ENCODE results near the gene CPNE5. TPM values are rescaled to one million over a fixed set of nuclear protein-coding genes. Genes with fewer than 3 reads are reported as not detected.

The CPNE5 gene
- total and polyA plus RNA-seq, 2 of the 4 experiments (the other 2 are of a cell fraction), result 0.07 TPM; not detected in 1

- dilution Hi-C loops (cut with HindIII; ENCODE audit: low sequenced_read_pairs, unreplicated experiment) (no loop called here), in situ Hi-C loops (cut with MboI; ENCODE audit: low sequenced_read_pairs) (no loop called here), intact Hi-C loops (cut with micrococcal nuclease) (no loop called here)
- no peak overlapping the region for H2AFZ ChIP-seq (replicated peaks; ENCODE audit: low read length, poor library complexity)
- H4K5ac ChIP-seq (ENCODE audit: low read depth, low read length), result no peak overlapping the region
- DNase-seq, result no peak
- no peak overlapping the region for H2AK5ac ChIP-seq (ENCODE audit: low read depth, low read length)
- 86% methylated on average over 2 of the region's 3 CpGs; no CpG with 5 or more reads in 1 of the 2 experiments for WGBS, 2 experiments (ENCODE audit: extremely low coverage in 2 of 2, insufficient read length in 1 of 2)
- 0 out of 2 replicates have a peak, but pooled peaks cover 6% of the 10 kb centered on the region for H3K9me1 ChIP-seq (ENCODE audit: insufficient read depth, low read length)
- no peaks in the 10 kb centered on the region for H4K20me1 ChIP-seq (ENCODE audit: insufficient read depth, low read length)
- POLR2A ChIA-PET (ENCODE audit: unreplicated experiment), result no interaction called here
- H3K79me1 ChIP-seq (ENCODE audit: low read depth in 1 of 2, low read length in 2 of 2), result peaks cover 41 to 51% of the 10 kb centered on the region in 2 experiments
- no peak overlapping the region for H2AK9ac ChIP-seq (replicated peaks; ENCODE audit: low read depth, low read length, poor library complexity)
- no peaks in the 10 kb centered on the region for H3K9me3 ChIP-seq (ENCODE audit: control insufficient read depth, insufficient read depth, low read length)
- no peak overlapping the region for H3K9ac ChIP-seq (ENCODE audit: low read depth, low read length)
- no peak overlapping the region for H2BK15ac ChIP-seq (ENCODE audit: low read depth, low read length)
- CTCF ChIA-PET, result interaction anchor here (1.3 kb wide), 1 partner anchor 113 kb away, joined by 4 read pairs; no protein-coding TSS in a partner anchor
- no peak overlapping the region for H3K4me2 ChIP-seq (ENCODE audit: low read depth, low read length)
- H3K18ac ChIP-seq (ENCODE audit: low read depth, low read length), result no peak overlapping the region
- no peak for ATAC-seq (ENCODE audit: low read depth)
- no peak overlapping the region for H4K91ac ChIP-seq (ENCODE audit: insufficient read depth, low read depth, low read length)
- TF ChIP-seq RFX5 (IDR thresholded peaks at IDR 0.05; ENCODE audit: low read depth, low read length) (no peak), RCOR1 (IDR thresholded peaks at IDR 0.05; ENCODE audit: insufficient replicate concordance, low read length) (no peak), CTCF (conservative IDR thresholded peaks at IDR 0.05; ENCODE audit: low read depth, low read length) (no peak), ELK1 (IDR thresholded peaks at IDR 0.05; ENCODE audit: borderline replicate concordance, low read depth, low read length) (no peak), MAFK (IDR thresholded peaks at IDR 0.05; ENCODE audit: low read depth, low read length) (no peak), CHD1 (IDR thresholded peaks at IDR 0.05; ENCODE audit: low read depth, low read length) (no peak), SMC3 (IDR thresholded peaks at IDR 0.05; ENCODE audit: low read depth, low read length) (no peak), MAZ (IDR thresholded peaks at IDR 0.05; ENCODE audit: borderline replicate concordance, low read depth, low read length) (no peak), POLR2A (IDR thresholded peaks at IDR 0.05; ENCODE audit: low read depth, low read length) (no peak), MXI1 (IDR thresholded peaks at IDR 0.05; ENCODE audit: borderline replicate concordance, low read depth, low read length) (no peak), CEBPB (IDR thresholded peaks at IDR 0.05; ENCODE audit: low read depth, low read length) (no peak), BHLHE40 (IDR thresholded peaks at IDR 0.05; ENCODE audit: low read depth, low read length) (no peak), FOS (IDR thresholded peaks at IDR 0.05; ENCODE audit: low read depth, low read length) (no peak), RAD21 (IDR thresholded peaks at IDR 0.05; ENCODE audit: low read length) (no peak), USF2 (IDR thresholded peaks at IDR 0.05; ENCODE audit: low read depth, low read length) (no peak)
- H3K56ac ChIP-seq (ENCODE audit: extremely low read depth, insufficient read depth, low read length), result no peak overlapping the region
- no TSS peak for BruUV-seq (replicated peaks)
- no peak overlapping the region for H2BK5ac ChIP-seq (ENCODE audit: low read depth, low read length, poor library complexity, severe bottlenecking)
- no peak overlapping the region for H3K4me3 ChIP-seq (ENCODE audit: insufficient read depth, low read depth, low read length)
- H2BK20ac ChIP-seq (ENCODE audit: low read depth, low read length), result no peak overlapping the region
- H3K27me3 ChIP-seq (ENCODE audit: control insufficient read depth, insufficient read depth, low read length), result no peaks in the 10 kb centered on the region
- peaks cover 4% of the 10 kb centered on the region for H3K4me1 ChIP-seq (ENCODE audit: control insufficient read depth, insufficient read depth, low read length)
- H3K14ac ChIP-seq (replicated peaks; ENCODE audit: low read depth, low read length), result no peak overlapping the region
- peaks cover 5% of the 10 kb centered on the region for H3K36me3 ChIP-seq (ENCODE audit: control insufficient read depth, insufficient read depth, low read length)
- no peak overlapping the region for H3K23ac ChIP-seq (ENCODE audit: low read depth, low read length)
- H3K4ac ChIP-seq (ENCODE audit: low read depth, low read length), result no peak overlapping the region
- no peak overlapping the region for H3K27ac ChIP-seq (ENCODE audit: insufficient read depth, low read length)
- no peak overlapping the region for H2BK120ac ChIP-seq (ENCODE audit: low read depth, low read length)
- H4K8ac ChIP-seq (ENCODE audit: low read depth in 2 of 2, low read length in 2 of 2), result no peak overlapping the region
These were observed 32.4 kb upstream of the CPNE5 start for GRCh38 chr6:36871686-36872085.
